DMS53 (cell line): Measurements from ENCODE around the gene HSFY1.
"Not testable (repeated sequence)": the region's sequence is repeated elsewhere in the genome, so short reads cannot be mapped to it uniquely, and the experiment has no call there.

Experiments
- DNase-seq: peaks from one replicate; lab custom pipeline; 2025; lab: John Stamatoyannopoulos, UW

Gene HSFY1, protein sequence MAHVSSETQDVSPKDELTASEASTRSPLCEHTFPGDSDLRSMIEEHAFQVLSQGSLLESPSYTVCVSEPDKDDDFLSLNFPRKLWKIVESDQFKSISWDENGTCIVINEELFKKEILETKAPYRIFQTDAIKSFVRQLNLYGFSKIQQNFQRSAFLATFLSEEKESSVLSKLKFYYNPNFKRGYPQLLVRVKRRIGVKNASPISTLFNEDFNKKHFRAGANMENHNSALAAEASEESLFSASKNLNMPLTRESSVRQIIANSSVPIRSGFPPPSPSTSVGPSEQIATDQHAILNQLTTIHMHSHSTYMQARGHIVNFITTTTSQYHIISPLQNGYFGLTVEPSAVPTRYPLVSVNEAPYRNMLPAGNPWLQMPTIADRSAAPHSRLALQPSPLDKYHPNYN

DNA sequence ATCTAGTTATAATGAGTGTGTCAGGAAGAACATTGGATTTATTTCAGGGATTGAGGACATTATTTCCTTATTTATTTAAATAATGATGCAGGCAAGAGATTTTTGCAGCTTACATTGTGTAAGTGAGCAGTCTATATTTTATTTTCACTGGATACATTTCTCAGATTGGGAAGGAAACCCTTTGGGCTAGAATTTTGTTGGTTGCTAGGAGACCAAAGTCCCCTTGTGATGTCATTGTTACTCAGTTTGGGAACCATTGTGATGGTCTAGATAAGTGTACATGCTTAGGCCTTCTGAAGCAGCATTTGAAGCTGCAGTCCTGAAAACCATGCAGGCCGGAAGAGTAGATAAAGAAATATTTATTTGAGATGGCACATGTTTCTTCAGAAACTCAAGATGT is at the start of gene HSFY1:
HSFY1 (plus strand) TSS at position 301 of the 400 bp plus-strand sequence; CDS start at position 369, 68 bp downstream.
- not testable (repeated sequence) for DNase-seq

DNA sequence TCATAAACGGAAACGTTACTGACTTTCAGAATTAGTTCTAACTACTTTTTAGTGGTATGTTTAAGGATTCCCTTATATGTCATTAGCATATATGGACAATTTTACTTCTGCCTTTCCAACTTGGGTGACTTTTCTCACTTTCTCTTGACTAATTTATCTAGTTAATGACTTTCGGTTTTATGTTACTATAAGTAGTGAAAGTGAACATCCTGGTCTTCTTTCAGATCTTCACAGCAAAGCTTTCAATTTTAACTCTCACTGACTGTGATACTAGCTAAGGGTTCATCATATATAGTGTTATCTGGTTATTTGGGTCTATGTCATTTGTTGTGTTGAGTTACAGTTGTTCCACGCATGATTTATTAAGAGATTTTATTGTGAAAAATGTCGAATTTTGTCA is 42.3 kb upstream of the HSFY1 start:
- not testable (repeated sequence) for DNase-seq

DNA sequence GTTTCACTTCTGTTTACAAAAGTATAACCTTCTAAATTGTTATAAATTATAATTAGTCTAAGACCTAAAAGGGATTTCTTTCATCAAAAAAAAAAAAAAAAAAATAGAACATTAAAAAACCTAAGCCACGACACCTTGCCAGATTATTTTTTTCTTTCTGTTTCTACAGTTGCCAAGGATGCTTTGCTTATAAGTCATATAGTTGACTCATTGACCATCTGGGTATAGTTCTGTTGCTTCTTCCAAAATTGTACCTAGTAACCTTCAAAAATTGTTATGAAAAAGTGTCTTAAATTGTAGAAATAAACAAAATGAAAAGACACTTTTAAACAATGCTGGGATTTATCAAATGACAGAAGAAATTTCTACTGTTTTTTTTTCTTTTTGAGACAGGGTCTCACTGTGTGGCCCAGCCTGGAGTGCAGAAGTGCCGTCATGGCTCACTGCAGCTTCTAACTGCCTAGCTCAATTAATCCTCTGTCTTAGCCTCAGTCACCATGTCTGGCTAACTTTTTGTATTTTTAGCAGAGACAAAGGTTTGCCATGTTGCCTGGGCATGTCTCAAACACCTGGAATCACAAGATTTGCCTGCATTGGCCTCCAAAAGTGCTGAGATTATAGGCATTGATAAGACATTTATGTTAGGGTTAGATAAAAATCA is 15.4 kb upstream of the HSFY1 start:
- not testable (repeated sequence) for DNase-seq

DNA sequence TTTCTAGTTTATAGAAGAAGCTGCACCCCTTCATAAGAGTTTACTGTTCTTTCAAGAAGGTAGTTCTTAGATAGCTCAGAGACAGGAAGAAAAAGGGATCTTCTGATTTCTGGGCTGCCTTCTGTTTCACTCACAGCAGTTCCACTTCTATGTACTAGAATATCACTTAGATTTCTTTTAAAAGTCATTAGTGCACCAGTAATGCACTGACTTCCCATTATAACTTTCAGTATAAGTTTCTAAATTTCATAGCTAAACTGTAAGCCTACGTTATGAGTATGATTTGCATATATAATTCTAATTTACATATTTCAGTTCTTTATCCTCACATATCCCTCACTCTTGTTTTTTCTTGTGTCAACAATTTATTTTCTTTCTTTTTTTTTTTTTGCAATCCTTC is 7.6 kb upstream of the HSFY1 start:
- DNase-seq, result not testable (repeated sequence)

DNA sequence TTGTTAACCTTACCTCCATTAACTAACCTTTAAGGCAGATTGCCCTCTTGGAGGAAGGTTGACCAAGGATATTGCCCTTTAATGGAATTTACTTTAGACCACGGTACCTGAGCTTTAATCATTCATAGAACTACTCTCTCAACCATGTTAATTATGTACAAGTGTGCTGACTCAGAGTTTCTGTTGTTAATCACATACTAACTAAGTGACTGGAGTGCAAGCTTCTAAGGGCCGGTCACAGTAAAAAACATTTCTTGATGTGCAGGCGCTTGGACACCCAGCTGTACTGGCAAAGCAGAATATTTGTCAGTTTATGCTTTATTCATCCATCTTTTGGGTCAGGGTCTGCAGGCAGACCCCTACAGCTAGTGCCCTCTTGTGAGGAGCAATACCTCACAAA is 6.6 kb downstream of the HSFY1 start:
- DNase-seq, result not testable (repeated sequence)

DNA sequence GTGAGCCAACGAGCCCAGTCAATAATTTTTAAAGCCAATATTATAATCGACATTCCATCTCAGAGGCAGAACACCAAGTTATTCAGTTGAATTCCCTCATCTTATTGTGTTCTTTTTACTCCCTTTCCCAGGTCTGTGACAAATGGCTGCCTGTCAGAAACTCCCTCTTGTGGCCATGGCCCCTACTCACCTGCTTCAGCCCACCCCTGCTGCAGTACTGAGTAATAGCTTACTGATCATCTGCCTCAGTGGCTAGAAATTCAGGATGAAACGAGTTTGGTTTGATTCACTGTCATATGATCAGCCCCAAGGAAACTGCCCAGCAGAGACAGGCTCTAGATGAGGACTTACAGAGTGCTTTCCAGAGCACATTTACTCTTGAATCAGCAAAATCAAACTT is 19.4 kb downstream of the HSFY1 start:
- not testable (repeated sequence) for DNase-seq
